H1 (cell line): ENCODE measurements around the gene OPN1SW. TPM values are rescaled to one million over a fixed set of nuclear protein-coding genes. Genes with fewer than 3 reads are reported as not detected.
A peak's percentile ranks its signal among the peaks of the same experiment; 100 is the strongest.

Experiments used
- CTCF ChIA-PET: fragments of 300-600 bp; sonication (Branson Sonifier 250); formaldehyde crosslinking; loops from one replicate; lab custom pipeline; 2021; ENCODE audit not compliant: partially characterized antibody; lab: Charles Lee
- POLR2A ChIA-PET: fragments of 300-600 bp; sonication (Branson Sonifier 250); formaldehyde crosslinking; loops from one replicate; lab custom pipeline; 2021; ENCODE audit warnings: inconsistent platforms; ENCODE audit not compliant: partially characterized antibody; lab: Charles Lee
- DNase-seq, 2 experiments: peaks; one replicate each; pipeline versions ENCODE4 v3.0.0 to v3.0.0-alpha.2; 2010 to 2022; ENCODE audit warnings: low spot score in 2 of 2, low read depth in 1 of 2, mixed read lengths in 1 of 2
- FAIRE-seq: peaks from 2 replicates; lab custom pipeline; 2011; peaks lifted over from hg19 to GRCh38; lab: Jason Lieb, UNC
- H2AFZ ChIP-seq: 2 replicates; pipeline ENCODE4 v1.8.1; 2012; ENCODE audit warnings: low read length, inconsistent platforms
- H2AK5ac ChIP-seq: 2 replicates; pipeline ENCODE4 v1.6.1; 2013; ENCODE audit warnings: low read depth, low read length
- H2BK120ac ChIP-seq: replicated peaks from 2 replicates; pipeline ENCODE3; 2013; ENCODE audit warnings: low read depth, low read length, inconsistent platforms
- H2BK12ac ChIP-seq: 2 replicates; pipeline ENCODE4 v1.6.1; 2013; ENCODE audit warnings: low read depth, low read length
- H2BK15ac ChIP-seq: 2 replicates; pipeline ENCODE4 v1.6.1; 2013; ENCODE audit warnings: low read length
- H2BK20ac ChIP-seq: 2 replicates; pipeline ENCODE4 v1.6.1; 2013; ENCODE audit warnings: low read length
- H2BK5ac ChIP-seq: 2 replicates; pipeline ENCODE4 v1.6.1; 2013; ENCODE audit warnings: low read depth, low read length
- H3K14ac ChIP-seq: 2 replicates; pipeline ENCODE4 v1.6.1; 2013; ENCODE audit warnings: inconsistent platforms; ENCODE audit not compliant: insufficient read length
- H3K18ac ChIP-seq: 2 replicates; pipeline ENCODE4 v1.6.1; 2013; ENCODE audit warnings: low read length; ENCODE audit errors: extremely low read depth
- H3K23ac ChIP-seq: 2 replicates; pipeline ENCODE4 v1.6.1; 2013; ENCODE audit warnings: inconsistent platforms; ENCODE audit not compliant: insufficient read length
- H3K23me2 ChIP-seq: 2 replicates; pipeline ENCODE4 v1.6.1; 2013; ENCODE audit warnings: low read depth, low read length
- H3K27ac ChIP-seq: 2 replicates; pipeline ENCODE4 v1.6.1; 2011; ENCODE audit warnings: low read depth, low read length, inconsistent platforms
- H3K27me3 ChIP-seq, 4 experiments: replicated peaks in 1 of 4; 1 replicate in 1 of 4; 2 replicates in 3 of 4; pipeline versions ENCODE4 v1.6.1 to v1.8.1; 2011 to 2013; ENCODE audit warnings: low read length in 3 of 4, mild to moderate bottlenecking in 3 of 4, inconsistent platforms in 2 of 4, mixed read lengths in 2 of 4, moderate library complexity in 1 of 4; ENCODE audit not compliant: control insufficient read depth in 3 of 4, insufficient read depth in 3 of 4; ENCODE audit errors: extremely low read depth in 1 of 4
- H3K36me3 ChIP-seq, 4 experiments: 2 replicates each; pipeline versions ENCODE4 v1.6.1 to v1.8.1; 2011 to 2013; ENCODE audit warnings: mild to moderate bottlenecking in 4 of 4, low read length in 3 of 4, moderate library complexity in 2 of 4, control low read depth in 1 of 4, inconsistent platforms in 1 of 4; ENCODE audit not compliant: insufficient read depth in 4 of 4, control insufficient read depth in 2 of 4
- H3K4ac ChIP-seq: replicated peaks from 2 replicates; pipeline ENCODE3; 2013; ENCODE audit warnings: low read length, low read depth, mixed read lengths, inconsistent platforms; ENCODE audit not compliant: insufficient read length
- H3K4me1 ChIP-seq, 4 experiments: replicated peaks in 1 of 4; 1 replicate in 1 of 4; 2 replicates in 3 of 4; pipeline versions ENCODE4 v1.6.1 to v1.8.1; 2011 to 2013; ENCODE audit warnings: low read length in 3 of 4, inconsistent platforms in 2 of 4, mixed read lengths in 1 of 4; ENCODE audit not compliant: insufficient read depth in 4 of 4, control insufficient read depth in 3 of 4
- H3K4me2 ChIP-seq, 2 experiments: 2 replicates each; pipeline versions ENCODE4 v1.6.1 to v1.8.1; 2011 to 2013; ENCODE audit warnings: low read depth in 2 of 2, low read length in 2 of 2, control low read depth in 1 of 2, inconsistent platforms in 1 of 2, mild to moderate bottlenecking in 1 of 2; ENCODE audit not compliant: insufficient read depth in 1 of 2
- H3K4me3 ChIP-seq, 4 experiments: fragments of 200-600, 300-600 bp in 1 of 4; sonication (generic), shearing (Covaris generic), sonication (Bioruptor Twin) in 1 of 4; 2 replicates each; pipeline versions ENCODE4 v1.5.1 to v1.8.1; 2011 to 2016; ENCODE audit warnings: low read length in 4 of 4, low read depth in 3 of 4, control low read depth in 2 of 4, inconsistent platforms in 2 of 4, mild to moderate bottlenecking in 2 of 4, mixed read lengths in 1 of 4, moderate library complexity in 1 of 4; ENCODE audit not compliant: insufficient read depth in 2 of 4; ENCODE audit errors: extremely low read depth in 1 of 4
- H3K56ac ChIP-seq: replicated peaks from 2 replicates; pipeline ENCODE3; 2013; ENCODE audit warnings: low read depth, mild to moderate bottlenecking, mixed read lengths, low read length, inconsistent platforms; ENCODE audit not compliant: insufficient read length
- H3K79me1 ChIP-seq: 2 replicates; pipeline ENCODE4 v1.6.1; 2013; ENCODE audit warnings: low read depth, low read length, control low read depth
- H3K79me2 ChIP-seq, 2 experiments: 2 replicates each; pipeline versions ENCODE4 v1.6.1 to v1.8.1; 2012 to 2013; ENCODE audit warnings: low read length in 2 of 2, mild to moderate bottlenecking in 2 of 2, inconsistent platforms in 1 of 2; ENCODE audit not compliant: insufficient read depth in 2 of 2, control insufficient read depth in 1 of 2
- H3K9ac ChIP-seq, 4 experiments: replicated peaks in 1 of 4; 1 replicate in 1 of 4; 2 replicates in 3 of 4; pipeline versions ENCODE4 v1.6.1 to v1.8.1; 2011 to 2013; ENCODE audit warnings: low read depth in 3 of 4, low read length in 3 of 4, control low read depth in 2 of 4, mild to moderate bottlenecking in 2 of 4, moderate library complexity in 2 of 4, inconsistent platforms in 1 of 4; ENCODE audit errors: extremely low read depth in 1 of 4
- H3K9me3 ChIP-seq, 2 experiments: 2 replicates each; pipeline versions ENCODE4 v1.6.1 to v1.8.1; 2012 to 2013; ENCODE audit warnings: mild to moderate bottlenecking in 2 of 2, moderate library complexity in 2 of 2, control low read depth in 1 of 2, inconsistent platforms in 1 of 2, low read depth in 1 of 2, low read length in 1 of 2, mixed read lengths in 1 of 2; ENCODE audit not compliant: insufficient read depth in 2 of 2
- H4K20me1 ChIP-seq, 2 experiments: replicated peaks in 1 of 2; 2 replicates each; pipeline versions ENCODE3 to v1.8.1; 2011 to 2013; ENCODE audit warnings: inconsistent platforms in 2 of 2, low read length in 2 of 2, mild to moderate bottlenecking in 1 of 2; ENCODE audit not compliant: insufficient read depth in 2 of 2, control insufficient read depth in 1 of 2
- H4K5ac ChIP-seq: 2 replicates; pipeline ENCODE4 v1.6.1; 2013; ENCODE audit warnings: low read length, low read depth, mixed read lengths, inconsistent platforms; ENCODE audit not compliant: insufficient read length
- H4K8ac ChIP-seq: 2 replicates; pipeline ENCODE4 v1.8.0; 2013; ENCODE audit warnings: mild to moderate bottlenecking, moderate library complexity, low read length, inconsistent platforms; ENCODE audit not compliant: insufficient read depth; ENCODE audit errors: extremely low read depth
- H4K91ac ChIP-seq: replicated peaks from 2 replicates; pipeline ENCODE3; 2013; ENCODE audit warnings: low read length, mixed read lengths, inconsistent platforms; ENCODE audit not compliant: insufficient read length
- CBX5 ChIP-seq: fragments of 300-800, 300-1000 bp; sonication (generic); IDR thresholded peaks from 2 replicates; pipeline ENCODE4 v1.7.1; 2016; ENCODE audit warnings: antibody characterized with exemption, low read length, low read depth
- CHD2 ChIP-seq: IDR thresholded peaks from 2 replicates; pipeline ENCODE4 v1.6.1; 2012; ENCODE audit warnings: low read length, improper control_type of control experiment
- KDM5A ChIP-seq: fragments of 200-600 bp; IDR thresholded peaks from 2 replicates; pipeline ENCODE4 v1.7.1; 2012; ENCODE audit warnings: mild to moderate bottlenecking, low read length, inconsistent platforms, mixed read lengths
- MAX ChIP-seq: IDR thresholded peaks from 2 replicates; pipeline ENCODE4 v1.6.1; 2012; ENCODE audit warnings: inconsistent platforms
- SAP30 ChIP-seq: fragments of 300-600 bp; sonication (generic); IDR thresholded peaks from 2 replicates; pipeline ENCODE4 v1.7.1; 2012; ENCODE audit warnings: low read length, moderate library complexity, mild to moderate bottlenecking, inconsistent platforms; ENCODE audit not compliant: insufficient read depth, insufficient replicate concordance
- TAF1 ChIP-seq: IDR thresholded peaks from 2 replicates; pipeline ENCODE4 v1.6.1; 2011; ENCODE audit warnings: mild to moderate bottlenecking, low read depth, low read length
- WGBS, 2 experiments: shearing (Covaris generic) in 1 of 2; methylation state at CpG; one replicate each; pipeline versions ENCODE4 v1.1.6 to v1.1.7; 2013 to 2015; ENCODE audit warnings: low lambda C conversion rate in 2 of 2, mixed read lengths in 2 of 2, inconsistent platforms in 1 of 2, low coverage in 1 of 2, missing lambda C conversion rate in 1 of 2; ENCODE audit not compliant: insufficient replicate concordance in 2 of 2, insufficient coverage in 1 of 2, insufficient read length in 1 of 2; ENCODE audit errors: extremely low coverage in 1 of 2, missing lambda C conversion rate in 1 of 2; 5-methylcytosine and 5-hydroxymethylcytosine counted together
- polyA plus RNA-seq, 7 experiments: library from polyadenylated mRNA; depleted of rRNA in 3 of 7; stranded (reverse) in 5 of 7; unstranded in 2 of 7; fragments of >200 nt in 5 of 7; fragments of 200-250 nt in 2 of 7; gene quantifications; 1 replicate in 5 of 7; 2 replicates in 1 of 7; 4 replicates in 1 of 7; pipeline versions ENCODE4 v1.2.1 to v1.2.3, GENCODE V29; 2011 to 2013; ENCODE audit warnings: missing spikeins in 2 of 7, mixed read lengths in 2 of 7
- total RNA-seq: library from RNA; stranded (reverse); fragmentation: NEBNext Ultra II Directional; extraction: Animal tissue kit (Norgen Biotek cat#: 25700); gene quantifications from 2 replicates; pipeline ENCODE4 v1.2.1, GENCODE V29; 2021

OPN1SW gene
- total and polyA plus RNA-seq, 2 of the 8 experiments (the other 6 are each of a cell fraction or from before 2014, with no cell fraction given) = not detected

- Histone ChIP-seq H2AFZ (0 out of 2 replicates have a peak overlapping the region, but pooled peaks have one; percentile 61), H3K23me2 (peaks cover 8% of the 10 kb centered on the region; the same call in 1 of the 2 replicates), H3K79me2 (no peaks in the 10 kb centered on the region), H3K79me1 (no peaks in the 10 kb centered on the region), H2BK20ac (no peak overlapping the region), H3K9me3 (no peaks in the 10 kb centered on the region), H4K91ac (no peak overlapping the region), H3K27me3 (no peaks in the 10 kb centered on the region; a peak in 1 of 7 replicates), H2AK5ac (no peak overlapping the region), H3K4ac (no peak overlapping the region), H3K4me1 (peaks cover 6 to 11% (median 8%) of the 10 kb centered on the region in 4 experiments), H3K9ac (peak overlapping the region in 1 of 4 experiments; percentile 12; a peak in 1 of 7 replicates), H2BK120ac (no peak overlapping the region), H4K20me1 (no peaks in the 10 kb centered on the region), H3K27ac (no peak overlapping the region), H2BK5ac (peak overlapping the region; percentile 49; the same call in 1 of the 2 replicates), H2BK15ac (no peak overlapping the region; the same call in 1 of the 2 replicates), H3K56ac (peak overlapping the region; percentile 5), H4K5ac (peak overlapping the region; percentile 23), H3K4me2 (peak overlapping the region; percentile 92 to 97), H3K36me3 (peaks cover 0 to 4% (median under 1%) of the 10 kb centered on the region in 4 experiments; a peak in 3 of 8 replicates), H3K18ac (peak overlapping the region; percentile 83), H3K14ac (no peak overlapping the region), H2BK12ac (peak overlapping the region; percentile 39; the same call in 1 of the 2 replicates), H3K4me3 (peak overlapping the region; percentile 72 to 100 (median 76)), H3K23ac (no peak overlapping the region), H4K8ac (no peak overlapping the region)
- POLR2A ChIA-PET = interaction anchor here (0.9 to 1.2 kb wide), 3 partner anchors 9 to 20 kb away, joined by 4 read pairs; no protein-coding TSS in a partner anchor
- CTCF ChIA-PET = interaction anchor here (1.3 to 5.8 kb wide), 3 partner anchors 20 to 90 kb away, joined by 3 to 42 read pairs (median 3); no protein-coding TSS in a partner anchor
- FAIRE-seq (no peak), DNase-seq (no peak)
- WGBS, 2 experiments = 22% methylated on average over 7 of the region's 9 CpGs; no CpG with 5 or more reads in 1 of the 2 experiments
- no peak for TF ChIP-seq CBX5
- no peak for TF ChIP-seq TAF1
- TF ChIP-seq KDM5A = no peak
- no peak for TF ChIP-seq MAX
- no peak for TF ChIP-seq CHD2
- TF ChIP-seq SAP30 = peak; percentile 13
Measured at GRCh38 chr7:128791972-128792327, 16.4 kb upstream of the OPN1SW start.
